HEK293 (cell line): ENCODE data around the gene ACYP1.

ENCODE experiments used
- YY1 ChIP-seq: fragments of 450-650 bp; formaldehyde crosslinking; IDR thresholded peaks from 2 replicates; pipeline ENCODE4 v1.5.1; 2018; ENCODE audit warnings: missing biosample characterization, missing genetic modification characterization
- YY2 ChIP-seq: fragments of 450-650 bp; formaldehyde crosslinking; IDR thresholded peaks from 2 replicates; pipeline ENCODE4 v1.5.1; 2016; ENCODE audit warnings: missing biosample characterization, missing genetic modification characterization
- ZNF274 ChIP-seq, 2 experiments: fragments of 200-500 bp in 1 of 2; fragments of 450-650 bp in 1 of 2; sonication (Bioruptor generic) in 1 of 2; formaldehyde crosslinking in 1 of 2; IDR thresholded peaks; 2 replicates each; pipeline versions ENCODE4 v1.5.1 to v1.6.1; 2014 to 2016; ENCODE audit warnings: borderline replicate concordance in 1 of 2, inconsistent platforms in 1 of 2, low read length in 1 of 2, missing biosample characterization in 1 of 2, missing genetic modification characterization in 1 of 2
- ZNF707 ChIP-seq: fragments of 450-650 bp; formaldehyde crosslinking; IDR thresholded peaks from 2 replicates; pipeline ENCODE4 v1.5.1; 2016; ENCODE audit warnings: missing biosample characterization, missing genetic modification characterization
- TF ChIP-seq, protein P1 (sequence below): fragments of 450-650 bp; formaldehyde crosslinking; IDR thresholded peaks from 2 replicates; pipeline ENCODE4 v1.5.1; 2016; ENCODE audit warnings: missing biosample characterization, missing genetic modification characterization
- TF ChIP-seq, protein P2 (sequence below): fragments of 450-650 bp; formaldehyde crosslinking; IDR thresholded peaks from 2 replicates; pipeline ENCODE4 v1.5.1; 2017; ENCODE audit warnings: missing biosample characterization, missing genetic modification characterization

DNA sequence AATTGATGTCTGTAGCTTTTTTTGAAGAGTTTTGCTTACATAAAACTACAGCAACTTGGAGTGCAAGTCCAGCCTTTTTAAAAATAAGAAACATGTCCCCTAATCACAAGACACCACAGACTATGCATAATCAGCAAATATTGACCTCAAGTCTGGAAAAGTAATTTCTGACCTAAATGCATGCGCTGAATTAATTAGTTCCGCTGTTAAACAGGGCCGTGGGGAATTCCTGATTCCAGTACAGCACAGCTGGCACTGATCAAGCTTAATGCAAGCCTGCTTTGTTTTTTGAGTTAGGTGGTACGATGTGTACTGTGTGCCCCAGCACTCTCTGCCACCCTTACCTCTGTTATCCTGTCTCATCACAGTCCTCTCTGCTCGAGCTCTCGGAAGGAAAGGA, 21.8 kb downstream of the ACYP1 start:
- TF ChIP-seq YY2 (tag by site-specific recombination): no peak
- TF ChIP-seq, protein P1, sequence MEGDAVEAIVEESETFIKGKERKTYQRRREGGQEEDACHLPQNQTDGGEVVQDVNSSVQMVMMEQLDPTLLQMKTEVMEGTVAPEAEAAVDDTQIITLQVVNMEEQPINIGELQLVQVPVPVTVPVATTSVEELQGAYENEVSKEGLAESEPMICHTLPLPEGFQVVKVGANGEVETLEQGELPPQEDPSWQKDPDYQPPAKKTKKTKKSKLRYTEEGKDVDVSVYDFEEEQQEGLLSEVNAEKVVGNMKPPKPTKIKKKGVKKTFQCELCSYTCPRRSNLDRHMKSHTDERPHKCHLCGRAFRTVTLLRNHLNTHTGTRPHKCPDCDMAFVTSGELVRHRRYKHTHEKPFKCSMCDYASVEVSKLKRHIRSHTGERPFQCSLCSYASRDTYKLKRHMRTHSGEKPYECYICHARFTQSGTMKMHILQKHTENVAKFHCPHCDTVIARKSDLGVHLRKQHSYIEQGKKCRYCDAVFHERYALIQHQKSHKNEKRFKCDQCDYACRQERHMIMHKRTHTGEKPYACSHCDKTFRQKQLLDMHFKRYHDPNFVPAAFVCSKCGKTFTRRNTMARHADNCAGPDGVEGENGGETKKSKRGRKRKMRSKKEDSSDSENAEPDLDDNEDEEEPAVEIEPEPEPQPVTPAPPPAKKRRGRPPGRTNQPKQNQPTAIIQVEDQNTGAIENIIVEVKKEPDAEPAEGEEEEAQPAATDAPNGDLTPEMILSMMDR (tag by site-specific recombination): no peak
- TF ChIP-seq ZNF274 (IDR thresholded peaks at IDR 0.05; ENCODE audit: low read length): no peak
- TF ChIP-seq ZNF274 (tag by site-specific recombination; IDR thresholded peaks at IDR 0.05; ENCODE audit: borderline replicate concordance): no peak
- no peak for TF ChIP-seq YY1
- no peak for TF ChIP-seq ZNF707 (tag by site-specific recombination)
- TF ChIP-seq, protein P2, sequence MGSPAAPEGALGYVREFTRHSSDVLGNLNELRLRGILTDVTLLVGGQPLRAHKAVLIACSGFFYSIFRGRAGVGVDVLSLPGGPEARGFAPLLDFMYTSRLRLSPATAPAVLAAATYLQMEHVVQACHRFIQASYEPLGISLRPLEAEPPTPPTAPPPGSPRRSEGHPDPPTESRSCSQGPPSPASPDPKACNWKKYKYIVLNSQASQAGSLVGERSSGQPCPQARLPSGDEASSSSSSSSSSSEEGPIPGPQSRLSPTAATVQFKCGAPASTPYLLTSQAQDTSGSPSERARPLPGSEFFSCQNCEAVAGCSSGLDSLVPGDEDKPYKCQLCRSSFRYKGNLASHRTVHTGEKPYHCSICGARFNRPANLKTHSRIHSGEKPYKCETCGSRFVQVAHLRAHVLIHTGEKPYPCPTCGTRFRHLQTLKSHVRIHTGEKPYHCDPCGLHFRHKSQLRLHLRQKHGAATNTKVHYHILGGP (tag by site-specific recombination): no peak
